Frontal cortex (tissue), 4 donors: ENCODE results near the gene MACF1. TPM values are rescaled to one million over a fixed set of nuclear protein-coding genes. Genes with fewer than 3 reads are reported as not detected.

Source experiments
- DNase-seq, 2 donors: peaks; one replicate each; pipeline ENCODE4 v3.0.0; 2012; ENCODE audit warnings: low spot score in 2 of 2
- FAIRE-seq: peaks from 2 replicates; lab custom pipeline; 2012; peaks lifted over from hg19 to GRCh38; lab: Jason Lieb, UNC
- total RNA-seq: library from RNA; depleted of rRNA; stranded (reverse); fragments of >200 nt; gene quantifications from one replicate; pipeline ENCODE4 v1.2.3, GENCODE V29; 2014
- donor health status: control.
- donor health status: control.
- donor health status: control.

Gene MACF1
- total RNA-seq, 1 donor from 2014 or later = 306 TPM

DNA sequence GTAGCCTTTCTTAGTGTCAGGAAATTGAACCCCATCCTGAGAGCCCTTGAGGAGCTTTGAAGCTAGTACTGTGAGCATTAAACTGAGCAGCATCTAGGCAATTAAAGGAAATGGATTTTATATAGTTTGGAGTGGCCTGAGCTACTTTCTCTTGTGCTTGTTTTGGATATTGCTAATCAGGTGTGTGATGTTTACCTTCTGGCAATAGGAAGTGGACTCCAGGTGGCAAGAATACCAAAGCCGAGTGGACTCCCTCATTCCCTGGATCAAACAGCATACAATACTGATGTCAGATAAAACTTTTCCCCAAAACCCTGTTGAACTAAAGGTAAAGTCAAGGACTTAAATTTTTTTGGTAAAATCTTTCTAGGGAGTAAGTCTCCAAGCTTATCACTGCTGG, 79.4 kb downstream of the MACF1 start:
- no peak for FAIRE-seq
- no peak for DNase-seq

DNA sequence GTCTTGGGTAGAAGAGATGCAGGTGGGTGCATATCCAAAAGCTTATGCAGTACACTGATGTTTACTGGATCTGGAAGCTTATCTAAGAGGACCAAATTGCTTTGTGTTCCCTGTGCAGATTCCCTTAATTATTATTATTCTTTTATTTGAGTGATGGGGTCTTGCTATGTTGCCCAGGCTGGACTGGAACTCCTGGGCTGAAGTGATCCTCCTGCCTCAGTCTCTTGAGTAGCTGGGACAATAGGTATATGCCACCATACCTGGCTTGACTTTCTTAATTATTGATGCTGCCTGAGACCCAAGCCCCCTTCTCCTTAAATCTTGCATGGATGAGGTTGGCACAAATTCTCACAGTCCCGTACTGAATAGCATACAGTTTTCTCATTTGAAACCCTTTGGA, 83.0 kb downstream of the MACF1 start:
- no peak for FAIRE-seq

GRCh38 chr1:39288735-39289465, 84.4 kb downstream of the MACF1 start:
- FAIRE-seq (no peak), DNase-seq (no peak)

More for the DNA sequence above, 83.0 kb downstream of the MACF1 start:
- DNase-seq = no peak

DNA sequence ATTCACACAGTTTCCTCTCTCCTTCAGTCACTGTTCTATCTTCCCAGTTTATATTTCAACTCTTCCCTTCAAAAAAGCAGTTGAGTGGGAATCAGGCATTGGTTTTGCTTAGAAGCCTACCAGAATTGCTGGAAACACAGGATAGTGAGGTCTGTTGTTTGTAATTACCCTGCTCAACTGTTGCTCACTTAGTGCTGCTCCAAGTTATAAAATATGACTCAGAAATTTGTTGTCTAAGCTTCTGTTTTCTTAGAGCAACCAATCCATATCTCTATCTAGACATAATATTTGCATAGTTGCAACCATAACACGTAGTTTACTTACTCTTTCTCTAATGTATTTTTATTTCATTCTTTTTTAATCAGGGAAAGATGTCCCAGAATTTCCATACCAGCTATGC, 87.9 kb downstream of the MACF1 start:
- FAIRE-seq = no peak

GRCh38 chr1:39293375-39294070, 89.0 kb downstream of the MACF1 start:
- DNase-seq = no peak
- no peak for FAIRE-seq

More for the DNA sequence above, 87.9 kb downstream of the MACF1 start:
- DNase-seq = no peak

DNA sequence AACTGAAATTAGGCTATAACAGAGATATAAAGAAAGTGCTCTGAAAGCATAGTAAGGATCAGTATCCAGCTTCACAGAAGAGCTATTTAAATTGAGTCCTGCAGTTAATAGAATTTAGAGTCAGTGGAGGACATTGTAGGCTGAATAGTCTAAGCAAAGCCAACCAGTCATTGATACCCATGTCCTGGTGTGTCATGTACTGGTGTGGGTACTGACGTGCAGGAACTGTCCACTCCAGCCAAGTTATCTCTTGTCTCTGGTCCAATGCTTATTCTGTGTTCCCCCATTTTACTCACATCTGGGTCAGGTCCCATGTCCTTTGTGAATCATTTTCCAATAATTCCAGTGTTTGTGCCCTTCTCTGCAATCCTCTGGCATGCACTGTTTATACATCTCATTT, 90.0 kb downstream of the MACF1 start:
- DNase-seq (no peak), FAIRE-seq (no peak)

- DNase-seq = no peak
- no peak for FAIRE-seq
These were observed 91.4 kb downstream of the MACF1 start for GRCh38 chr1:39295901-39296300.

DNA sequence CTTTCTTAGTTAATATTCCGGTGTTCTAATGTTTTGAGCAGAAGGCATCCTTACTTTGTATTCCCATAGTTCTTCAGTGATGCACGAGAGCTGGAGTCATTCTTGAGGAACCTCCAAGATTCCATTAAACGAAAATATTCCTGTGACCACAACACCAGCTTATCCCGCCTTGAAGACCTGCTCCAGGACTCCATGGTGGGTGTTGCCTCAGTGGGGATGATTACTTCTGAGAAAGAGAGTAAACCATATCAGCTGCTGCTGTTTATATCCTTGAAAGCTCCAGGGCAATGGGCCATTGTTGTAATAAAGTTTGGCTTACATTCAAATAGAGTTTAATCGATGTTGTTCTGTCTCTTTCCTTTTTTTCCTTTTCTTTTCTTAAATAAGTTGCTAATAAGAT, 93.1 kb downstream of the MACF1 start:
- FAIRE-seq (no peak), DNase-seq (no peak)

GRCh38 chr1:39301606-39302005, 97.1 kb downstream of the MACF1 start:
- FAIRE-seq = no peak
- DNase-seq = no peak

DNA sequence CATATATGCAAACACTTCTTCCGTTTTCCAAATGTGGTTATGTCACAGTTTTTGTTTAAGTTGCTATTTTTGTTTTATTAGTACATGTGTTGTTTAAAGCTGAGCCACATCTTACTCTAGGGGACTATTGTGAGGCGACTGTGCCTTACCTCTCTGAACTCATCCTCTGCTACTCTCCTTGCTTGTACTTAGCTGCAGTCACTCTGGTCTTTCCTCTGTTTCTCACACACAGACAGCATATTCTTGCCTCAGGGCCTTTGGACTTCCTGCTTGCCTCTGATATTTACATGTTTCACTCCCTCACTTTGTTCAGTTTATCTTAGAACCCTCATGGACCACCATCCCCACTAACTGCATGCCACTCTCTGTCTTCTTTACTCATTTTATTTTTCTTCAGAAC, 101.1 kb downstream of the MACF1 start:
- no peak for DNase-seq
- FAIRE-seq = no peak

- no peak for FAIRE-seq
- no peak for DNase-seq
These were observed 105.5 kb downstream of the MACF1 start for GRCh38 chr1:39310015-39310414.

DNA sequence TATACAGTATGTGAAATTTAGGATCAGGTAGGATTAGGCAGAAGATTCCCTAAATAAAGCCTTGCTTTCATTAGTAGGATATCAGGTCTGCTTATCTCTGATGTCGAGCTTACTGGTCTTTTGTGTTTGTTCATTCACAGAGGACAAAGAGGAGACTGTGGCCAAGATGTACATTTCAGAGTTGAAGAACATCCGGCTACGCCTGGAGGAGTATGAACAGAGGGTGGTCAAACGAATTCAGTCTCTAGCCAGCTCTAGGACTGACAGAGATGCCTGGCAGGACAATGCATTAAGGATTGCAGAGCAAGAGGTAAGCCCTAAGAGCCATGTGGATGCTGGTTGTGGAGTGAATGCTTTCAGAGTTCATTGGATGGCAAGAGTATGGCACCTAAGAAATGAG, 106.2 kb downstream of the MACF1 start:
- DNase-seq = no peak
- no peak for FAIRE-seq

- DNase-seq (no peak), FAIRE-seq (no peak)
These were observed 112.6 kb downstream of the MACF1 start for GRCh38 chr1:39317111-39317510.

- FAIRE-seq = no peak
These were observed 113.6 kb downstream of the MACF1 start for GRCh38 chr1:39317910-39318633.

GRCh38 chr1:39321979-39322378, 117.5 kb downstream of the MACF1 start:
- FAIRE-seq (no peak), DNase-seq (no peak)

More at GRCh38 chr1:39317910-39318633, 113.6 kb downstream of the MACF1 start:
- DNase-seq = no peak

- FAIRE-seq (no peak), DNase-seq (no peak)
These were observed 117.9 kb downstream of the MACF1 start for GRCh38 chr1:39322431-39322830.

GRCh38 chr1:39324888-39325287, 120.4 kb downstream of the MACF1 start:
- FAIRE-seq = no peak

DNA sequence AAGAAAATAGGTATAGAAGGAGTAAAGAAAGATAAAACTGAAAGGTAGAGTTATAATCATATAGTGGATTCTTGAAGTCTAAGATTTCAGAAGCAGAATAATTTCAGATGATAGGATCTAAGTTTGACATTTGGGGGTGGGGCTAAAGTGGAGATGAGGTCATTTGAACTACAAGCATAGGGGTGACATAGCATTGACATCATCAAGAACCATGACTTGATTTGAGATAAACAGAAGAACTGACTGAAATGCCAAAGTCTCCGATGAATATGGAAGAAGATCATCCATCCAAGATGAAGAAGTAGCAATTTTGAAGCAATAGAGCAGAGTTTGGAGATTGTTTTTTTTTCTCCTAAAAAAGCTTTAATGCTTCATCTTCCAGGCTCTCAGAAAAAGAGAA, 122.3 kb downstream of the MACF1 start:
- FAIRE-seq (no peak), DNase-seq (no peak)

More at GRCh38 chr1:39324888-39325287, 120.4 kb downstream of the MACF1 start:
- DNase-seq = no peak

DNA sequence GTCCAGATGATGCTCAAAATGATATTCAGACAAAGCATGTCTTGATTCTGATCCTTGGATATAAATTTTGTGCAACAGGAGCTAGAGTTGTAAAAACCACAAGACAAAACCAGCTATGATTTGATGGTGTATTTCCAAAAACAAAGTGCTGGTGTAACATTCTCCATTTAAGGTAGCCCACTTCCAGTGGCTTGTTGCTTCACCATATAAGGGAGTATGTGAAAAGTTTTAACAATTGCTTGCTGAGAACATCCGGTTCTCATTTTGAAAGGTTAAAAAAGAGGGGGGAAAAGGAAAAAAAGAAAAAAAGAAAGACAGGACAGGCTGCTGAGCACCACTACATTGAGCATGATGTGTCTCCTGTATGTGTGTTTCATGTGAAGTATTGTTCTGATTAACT, 123.6 kb downstream of the MACF1 start:
- DNase-seq (no peak), FAIRE-seq (no peak)

GRCh38 chr1:39328586-39329121, 124.2 kb downstream of the MACF1 start:
- no peak for FAIRE-seq

DNA sequence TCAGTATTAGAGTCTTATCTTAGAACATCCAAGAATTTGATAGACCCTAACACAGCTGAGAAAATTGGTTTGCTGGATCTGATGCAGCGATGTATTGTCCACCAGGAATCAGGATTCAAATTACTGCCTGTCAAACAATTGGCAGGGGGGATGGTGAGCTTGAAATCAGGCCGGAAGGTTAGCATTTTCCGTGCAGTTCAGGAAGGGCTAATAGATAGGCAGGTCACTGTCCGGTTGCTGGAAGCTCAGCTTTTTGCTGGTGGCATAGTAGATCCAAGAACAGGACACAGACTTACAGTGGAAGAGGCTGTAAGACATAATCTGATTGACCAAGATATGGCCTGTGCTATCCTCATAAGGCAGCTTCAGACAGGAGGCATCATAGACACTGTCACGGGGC, 127.2 kb downstream of the MACF1 start:
- no peak for FAIRE-seq
- DNase-seq = no peak

More at GRCh38 chr1:39328586-39329121, 124.2 kb downstream of the MACF1 start:
- no peak for DNase-seq
